Measurements from ENCODE around the gene ZNF799.
"Not testable (repeated sequence)": the region's sequence is repeated elsewhere in the genome, so short reads cannot be mapped to it uniquely, and the experiment has no call there.

ZNF799 gene

GRCh38 chr19:12364391-12365235 is 36.5 kb downstream of the ZNF799 start:
- no peak for DNase-seq (ENCODE audit: low read depth)

- not testable (repeated sequence) for DNase-seq (ENCODE audit: low read depth)
Measured at GRCh38 chr19:12362236-12362635, 38.8 kb downstream of the ZNF799 start.

DNA sequence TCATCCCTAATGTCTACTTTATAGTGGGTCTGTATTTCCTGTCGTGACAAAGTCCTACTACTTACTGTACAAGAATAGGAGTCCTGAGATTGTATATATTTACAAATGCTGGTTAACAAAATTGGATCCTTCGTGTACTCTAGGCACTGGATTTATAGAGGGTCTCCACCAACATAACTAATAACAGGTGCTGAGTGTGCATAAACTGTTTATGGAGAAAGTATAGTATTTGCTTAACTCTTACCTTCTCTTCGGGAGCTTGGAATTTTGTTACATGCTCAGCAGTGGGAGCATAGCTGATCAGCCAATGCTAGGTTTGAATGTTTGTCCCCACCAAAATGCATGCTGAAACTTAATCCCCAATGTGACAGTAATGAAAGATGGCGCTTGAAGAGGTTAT is 47.7 kb downstream of the ZNF799 start:
- DNase-seq (ENCODE audit: low read depth) = no peak

- DNase-seq (ENCODE audit: low read depth) = no peak
Measured at GRCh38 chr19:12350890-12351197, 50.2 kb downstream of the ZNF799 start.

DNA sequence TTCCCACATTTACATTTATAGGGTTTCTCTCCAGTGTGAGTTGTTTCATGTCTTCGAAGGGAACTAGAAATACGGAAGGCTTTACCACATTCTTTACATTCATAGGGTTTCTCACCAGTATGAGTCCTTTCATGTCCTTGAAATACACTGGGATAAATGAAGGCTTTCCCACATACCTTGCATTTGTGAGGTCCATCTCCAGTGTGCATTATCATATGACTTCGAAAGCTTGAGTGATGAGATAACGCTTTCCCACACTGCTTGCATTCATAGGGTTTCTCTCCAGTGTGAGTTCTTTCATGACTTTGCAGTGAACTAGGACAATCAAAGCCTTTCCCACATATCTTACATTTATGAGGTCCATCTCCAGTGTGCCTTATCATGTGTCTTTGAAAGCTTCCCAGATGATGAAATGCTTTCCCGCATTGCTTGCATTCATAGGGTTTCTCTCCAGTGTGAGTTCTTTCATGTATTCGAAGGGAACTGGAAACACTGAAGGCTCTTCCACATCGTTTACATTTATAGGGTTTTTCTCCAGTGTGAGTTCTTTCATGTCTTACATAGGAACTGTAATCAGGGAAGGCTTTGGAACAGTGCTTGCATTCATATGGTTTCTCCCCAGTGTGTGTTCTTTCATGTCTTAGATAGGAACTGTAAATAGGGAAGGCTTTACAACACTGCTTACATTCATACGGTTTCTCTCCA is 50.7 kb downstream of the ZNF799 start:
- no peak for DNase-seq (ENCODE audit: low read depth)

GRCh38 chr19:12346896-12347295 is 54.2 kb downstream of the ZNF799 start:
- no peak for DNase-seq (ENCODE audit: low read depth)

DNA sequence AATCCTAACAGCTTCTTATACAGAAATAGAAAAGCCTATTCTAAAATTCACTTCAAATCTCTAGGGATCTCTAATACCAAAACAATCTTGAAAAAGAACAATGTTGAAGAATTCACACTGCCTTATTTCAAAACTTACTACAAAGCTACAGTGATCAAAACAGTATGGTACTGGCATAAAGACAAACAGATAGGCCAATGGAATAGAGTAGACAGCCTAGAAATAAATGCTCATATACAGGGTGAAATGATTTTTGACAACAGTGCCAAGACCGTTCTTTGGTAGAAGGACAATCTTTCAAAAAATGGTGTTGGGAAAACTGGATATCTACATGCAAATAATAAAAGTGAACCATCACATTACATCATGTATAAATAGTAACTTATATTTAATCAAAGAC is 55.9 kb downstream of the ZNF799 start:
- DNase-seq (ENCODE audit: low read depth) = no peak

Measured in T follicular helper cell (primary cell).